Measurements from ENCODE around the gene TNS3.

DNA sequence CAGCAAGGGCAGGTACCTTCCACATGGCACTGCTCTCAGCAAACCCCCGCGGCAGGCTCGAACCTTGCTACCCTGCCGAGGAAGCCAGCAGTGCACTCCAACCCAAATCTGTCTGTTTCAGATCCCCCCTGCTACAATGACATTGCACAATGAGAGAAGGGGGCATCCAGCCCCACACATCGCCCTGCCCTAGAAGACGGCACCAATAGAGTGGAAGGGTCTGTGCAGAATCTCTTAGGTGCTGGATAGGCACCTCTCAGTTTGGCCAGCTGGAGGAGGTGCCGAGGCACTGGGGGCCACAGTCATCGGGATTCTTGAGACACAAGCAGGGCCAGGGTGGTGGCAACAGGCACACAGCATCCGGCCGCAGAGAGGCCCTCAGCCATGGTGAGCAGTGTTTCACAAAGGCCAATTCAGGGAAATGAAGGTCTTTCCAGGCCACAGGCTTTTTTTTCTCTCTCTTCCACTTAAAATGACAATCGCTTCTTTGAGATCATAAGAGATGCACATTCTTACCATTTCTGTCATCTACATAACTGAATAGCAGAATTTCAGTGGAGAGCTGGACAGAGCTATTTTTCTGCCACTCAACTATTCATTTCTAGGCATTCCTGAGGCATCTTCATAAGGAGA lies 281.3 kb downstream of the TNS3 start:
- TF ChIP-seq, protein P1, sequence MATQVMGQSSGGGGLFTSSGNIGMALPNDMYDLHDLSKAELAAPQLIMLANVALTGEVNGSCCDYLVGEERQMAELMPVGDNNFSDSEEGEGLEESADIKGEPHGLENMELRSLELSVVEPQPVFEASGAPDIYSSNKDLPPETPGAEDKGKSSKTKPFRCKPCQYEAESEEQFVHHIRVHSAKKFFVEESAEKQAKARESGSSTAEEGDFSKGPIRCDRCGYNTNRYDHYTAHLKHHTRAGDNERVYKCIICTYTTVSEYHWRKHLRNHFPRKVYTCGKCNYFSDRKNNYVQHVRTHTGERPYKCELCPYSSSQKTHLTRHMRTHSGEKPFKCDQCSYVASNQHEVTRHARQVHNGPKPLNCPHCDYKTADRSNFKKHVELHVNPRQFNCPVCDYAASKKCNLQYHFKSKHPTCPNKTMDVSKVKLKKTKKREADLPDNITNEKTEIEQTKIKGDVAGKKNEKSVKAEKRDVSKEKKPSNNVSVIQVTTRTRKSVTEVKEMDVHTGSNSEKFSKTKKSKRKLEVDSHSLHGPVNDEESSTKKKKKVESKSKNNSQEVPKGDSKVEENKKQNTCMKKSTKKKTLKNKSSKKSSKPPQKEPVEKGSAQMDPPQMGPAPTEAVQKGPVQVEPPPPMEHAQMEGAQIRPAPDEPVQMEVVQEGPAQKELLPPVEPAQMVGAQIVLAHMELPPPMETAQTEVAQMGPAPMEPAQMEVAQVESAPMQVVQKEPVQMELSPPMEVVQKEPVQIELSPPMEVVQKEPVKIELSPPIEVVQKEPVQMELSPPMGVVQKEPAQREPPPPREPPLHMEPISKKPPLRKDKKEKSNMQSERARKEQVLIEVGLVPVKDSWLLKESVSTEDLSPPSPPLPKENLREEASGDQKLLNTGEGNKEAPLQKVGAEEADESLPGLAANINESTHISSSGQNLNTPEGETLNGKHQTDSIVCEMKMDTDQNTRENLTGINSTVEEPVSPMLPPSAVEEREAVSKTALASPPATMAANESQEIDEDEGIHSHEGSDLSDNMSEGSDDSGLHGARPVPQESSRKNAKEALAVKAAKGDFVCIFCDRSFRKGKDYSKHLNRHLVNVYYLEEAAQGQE (IDR thresholded peaks at IDR 0.05; ENCODE audit: insufficient read depth in 1 of 2, low read depth in 2 of 2, low read length in 1 of 2): no peak
- TF ChIP-seq, protein P2, sequence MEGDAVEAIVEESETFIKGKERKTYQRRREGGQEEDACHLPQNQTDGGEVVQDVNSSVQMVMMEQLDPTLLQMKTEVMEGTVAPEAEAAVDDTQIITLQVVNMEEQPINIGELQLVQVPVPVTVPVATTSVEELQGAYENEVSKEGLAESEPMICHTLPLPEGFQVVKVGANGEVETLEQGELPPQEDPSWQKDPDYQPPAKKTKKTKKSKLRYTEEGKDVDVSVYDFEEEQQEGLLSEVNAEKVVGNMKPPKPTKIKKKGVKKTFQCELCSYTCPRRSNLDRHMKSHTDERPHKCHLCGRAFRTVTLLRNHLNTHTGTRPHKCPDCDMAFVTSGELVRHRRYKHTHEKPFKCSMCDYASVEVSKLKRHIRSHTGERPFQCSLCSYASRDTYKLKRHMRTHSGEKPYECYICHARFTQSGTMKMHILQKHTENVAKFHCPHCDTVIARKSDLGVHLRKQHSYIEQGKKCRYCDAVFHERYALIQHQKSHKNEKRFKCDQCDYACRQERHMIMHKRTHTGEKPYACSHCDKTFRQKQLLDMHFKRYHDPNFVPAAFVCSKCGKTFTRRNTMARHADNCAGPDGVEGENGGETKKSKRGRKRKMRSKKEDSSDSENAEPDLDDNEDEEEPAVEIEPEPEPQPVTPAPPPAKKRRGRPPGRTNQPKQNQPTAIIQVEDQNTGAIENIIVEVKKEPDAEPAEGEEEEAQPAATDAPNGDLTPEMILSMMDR (IDR thresholded peaks at IDR 0.05): no peak
